Endothelial cell of umbilical vein (primary cell): ENCODE results near the gene FBXL13. TPM values are rescaled to one million over a fixed set of nuclear protein-coding genes. Genes with fewer than 3 reads are reported as not detected.

Source experiments
- BruUV-seq: library from RNA; stranded (reverse); fragments of 400-500 nt; replicated peaks from 2 replicates; lab custom pipeline; 2021; lab: Mats Ljungman, UMichigan
- CTCF ChIA-PET: fragments of 300-600, 350-600 bp; sonication (Branson Sonifier 250); formaldehyde crosslinking; loops from one replicate; lab custom pipeline; 2021; ENCODE audit warnings: antibody characterized with exemption, inconsistent platforms; lab: Charles Lee
- POLR2A ChIA-PET: fragments of 300-600, 350-600 bp; sonication (Branson Sonifier 250); formaldehyde crosslinking; loops from one replicate; lab custom pipeline; 2021; ENCODE audit warnings: antibody characterized with exemption, inconsistent platforms; lab: Charles Lee
- DNase-seq: peaks from one replicate; pipeline ENCODE4 v3.0.0-alpha.2; 2011; ENCODE audit warnings: low read depth, low spot score
- FAIRE-seq: peaks from 2 replicates; lab custom pipeline; 2011; peaks lifted over from hg19 to GRCh38; lab: Jason Lieb, UNC
- H2AFZ ChIP-seq: 2 replicates; pipeline ENCODE4 v1.6.0; 2012; ENCODE audit warnings: low read depth, low read length, control low read depth, inconsistent platforms
- H3K27ac ChIP-seq: 2 replicates; pipeline ENCODE4 v1.5.1; 2011; ENCODE audit warnings: low read depth, mild to moderate bottlenecking, control low read depth, low read length, moderate library complexity; ENCODE audit not compliant: insufficient read depth
- H3K27me3 ChIP-seq, 2 experiments: 2 replicates each; pipeline versions ENCODE4 v1.6.0 to v1.6.1; 2011; ENCODE audit warnings: low read length in 2 of 2, mixed read lengths in 1 of 2; ENCODE audit not compliant: control insufficient read depth in 2 of 2, insufficient read depth in 2 of 2
- H3K36me3 ChIP-seq, 2 experiments: 2 replicates in 1 of 2; 3 replicates in 1 of 2; pipeline ENCODE4 v1.5.1; 2011; ENCODE audit warnings: low read length in 2 of 2, mild to moderate bottlenecking in 1 of 2, moderate library complexity in 1 of 2; ENCODE audit not compliant: control insufficient read depth in 2 of 2, insufficient read depth in 2 of 2; ENCODE audit errors: extremely low read depth in 1 of 2
- H3K4me1 ChIP-seq: 3 replicates; pipeline ENCODE4 v1.5.1; 2011; ENCODE audit warnings: mild to moderate bottlenecking, low read length; ENCODE audit not compliant: control insufficient read depth, insufficient read depth; ENCODE audit errors: extremely low read depth
- H3K4me2 ChIP-seq: 2 replicates; pipeline ENCODE4 v1.6.1; 2011; ENCODE audit warnings: low read length, control low read depth, mixed read lengths; ENCODE audit not compliant: insufficient read depth
- H3K4me3 ChIP-seq, 3 experiments: fragments of 200-600 bp in 1 of 3; sonication (generic), shearing (Covaris generic) in 1 of 3; replicated peaks in 1 of 3; 2 replicates each; pipeline ENCODE4 v1.5.1; 2011 to 2016; ENCODE audit warnings: control low read depth in 3 of 3, low read length in 3 of 3, mild to moderate bottlenecking in 2 of 3, inconsistent platforms in 1 of 3, low read depth in 1 of 3, moderate library complexity in 1 of 3; ENCODE audit not compliant: insufficient read depth in 1 of 3
- H3K79me2 ChIP-seq: 2 replicates; pipeline ENCODE4 v1.6.0; 2012; ENCODE audit warnings: low read length, inconsistent platforms; ENCODE audit not compliant: control insufficient read depth, insufficient read depth
- H3K9ac ChIP-seq: replicated peaks from 2 replicates; pipeline ENCODE3; 2011; ENCODE audit warnings: low read length, control low read depth; ENCODE audit not compliant: insufficient read depth; ENCODE audit errors: extremely low read depth
- H3K9me1 ChIP-seq: replicated peaks from 3 replicates; pipeline ENCODE4 v1.6.0; 2011; ENCODE audit warnings: mild to moderate bottlenecking, low read length; ENCODE audit not compliant: control insufficient read depth, insufficient read depth; ENCODE audit errors: extremely low read depth
- H3K9me3 ChIP-seq: replicated peaks from 2 replicates; pipeline ENCODE4 v1.5.1; 2012; ENCODE audit warnings: low read length, inconsistent platforms; ENCODE audit not compliant: control insufficient read depth, insufficient read depth
- H4K20me1 ChIP-seq: replicated peaks from 2 replicates; pipeline ENCODE3; 2011; ENCODE audit warnings: mild to moderate bottlenecking, low read length; ENCODE audit not compliant: control insufficient read depth, insufficient read depth; ENCODE audit errors: extremely low read depth
- CTCF ChIP-seq, 2 donors: IDR thresholded peaks; 1 replicate in 1 of 2; 2 replicates in 1 of 2; pipeline ENCODE4 v1.5.1; 2011; ENCODE audit warnings: low read length in 2 of 2, mild to moderate bottlenecking in 2 of 2, moderate library complexity in 2 of 2, control low read depth in 1 of 2, inconsistent platforms in 1 of 2, low read depth in 1 of 2; ENCODE audit not compliant: insufficient read depth in 1 of 2; ENCODE audit errors: extremely low read depth in 1 of 2
- FOS ChIP-seq: IDR thresholded peaks from 2 replicates; pipeline ENCODE4 v1.6.1; 2011; ENCODE audit warnings: mild to moderate bottlenecking, low read length, moderate library complexity, borderline replicate concordance; ENCODE audit not compliant: insufficient read depth
- JUN ChIP-seq: IDR thresholded peaks from 2 replicates; pipeline ENCODE4 v1.6.1; 2011; ENCODE audit warnings: borderline replicate concordance, low read depth; ENCODE audit not compliant: insufficient read length, insufficient read depth
- MAX ChIP-seq: IDR thresholded peaks from 2 replicates; pipeline ENCODE4 v1.6.1; 2011; ENCODE audit not compliant: insufficient read depth, insufficient read length
- MYC ChIP-seq: IDR thresholded peaks from one replicate; pipeline ENCODE4 v1.6.1; 2011; ENCODE audit warnings: mild to moderate bottlenecking, low read depth, low read length
- POLR2AphosphoS5 ChIP-seq: IDR thresholded peaks from 2 replicates; pipeline ENCODE4 v1.6.1; 2012; ENCODE audit warnings: low read depth, mild to moderate bottlenecking, control low read depth, low read length, moderate library complexity; ENCODE audit not compliant: insufficient read depth
- dilution Hi-C: fragments of 300-500 bp; cut with MboI; formaldehyde crosslinking; loops from one replicate; pipeline ENCODE4 v1.15.0; 2019; ENCODE audit warnings: low sequenced_read_pairs; ENCODE audit not compliant: extremely low pct_ligation_motif_present
- intact Hi-C: fragments of 100-400 bp; cut with micrococcal nuclease; formaldehyde crosslinking; loops from one replicate; pipeline ENCODE4 v1.10.0; 2022
- polyA plus RNA-seq, 4 experiments: library from polyadenylated mRNA; depleted of rRNA in 3 of 4; stranded (reverse) in 3 of 4; unstranded in 1 of 4; fragments of >200 nt; gene quantifications; 2 replicates each; pipeline versions ENCODE4 v1.2.1 to v1.2.3, GENCODE V29; 2011 to 2012; ENCODE audit warnings: missing spikeins in 1 of 4
- total RNA-seq: library from RNA; stranded (reverse); gene quantifications from 2 replicates; pipeline ENCODE4 v1.2.3, GENCODE V29; 2021

Gene FBXL13
- total and polyA plus RNA-seq, 2 donors (not counting 3 experiments of a cell fraction or from before 2014, with no cell fraction given): 3.9 to 4.6 TPM

DNA sequence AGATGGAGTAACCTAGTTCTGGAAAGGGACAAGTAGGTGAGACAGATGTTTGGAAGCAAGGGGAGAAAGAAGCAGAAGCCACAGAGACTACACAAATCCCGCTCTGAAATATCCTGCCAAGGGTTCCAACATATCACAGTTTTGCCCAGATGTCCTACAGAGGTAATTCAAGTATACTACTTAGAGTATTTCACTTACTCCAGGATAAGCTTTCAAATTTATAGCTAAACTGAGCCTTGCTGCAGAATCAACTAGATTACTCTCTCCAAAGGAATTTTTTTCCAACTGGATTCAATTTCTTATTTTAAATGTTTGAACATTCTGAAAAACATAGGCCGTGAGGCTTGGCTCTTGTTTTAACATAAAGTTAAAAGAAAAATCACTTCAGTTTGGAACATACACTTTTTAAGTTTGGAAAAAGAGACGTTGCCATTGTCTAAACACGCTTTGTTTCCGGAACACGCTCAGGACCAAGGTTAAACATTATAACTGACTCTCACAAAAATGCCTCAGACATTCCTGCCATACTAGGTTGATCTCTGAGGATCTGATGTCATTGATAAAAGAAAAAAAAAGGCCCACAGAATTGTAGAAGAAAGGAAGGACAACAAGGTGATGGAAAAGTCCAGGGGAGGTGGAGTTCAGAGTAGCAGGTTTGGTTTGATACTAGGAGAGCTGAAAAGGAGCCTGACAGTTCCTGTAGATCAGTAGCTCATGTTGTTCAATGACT is 251.0 kb downstream of the FBXL13 start:
- DNase-seq (no peak), FAIRE-seq (no peak)
- Histone ChIP-seq H3K9me1 (no peaks in the 10 kb centered on the region), H3K4me3 (no peak overlapping the region), H3K4me1 (peaks cover 12% of the 10 kb centered on the region), H3K4me2 (no peak overlapping the region), H3K27me3 (no peaks in the 10 kb centered on the region), H2AFZ (no peak overlapping the region), H3K9me3 (no peaks in the 10 kb centered on the region), H3K79me2 (no peaks in the 10 kb centered on the region), H3K36me3 (peaks cover 0 to 3% of the 10 kb centered on the region in 2 experiments), H3K9ac (no peak overlapping the region), H3K27ac (no peak overlapping the region), H4K20me1 (no peaks in the 10 kb centered on the region)
- TF ChIP-seq MYC (no peak), MAX (no peak), JUN (no peak), FOS (no peak), POLR2AphosphoS5 (no peak), CTCF (IDR thresholded peaks at IDR 0.05; ENCODE audit: extremely low read depth in 1 of 2, insufficient read depth in 1 of 2, low read depth in 1 of 2, low read length in 2 of 2) (no peak)
- CTCF ChIA-PET: interaction anchor here (0.6 to 1.0 kb wide), 2 partner anchors 65 to 238 kb away, joined by 3 to 4 read pairs; no protein-coding TSS in a partner anchor
- intact Hi-C loops: no loop called here
- POLR2A ChIA-PET: no interaction called here
- BruUV-seq: no TSS peak
- dilution Hi-C loops: no loop called here
